ENCODE data around the gene SCN2A. TPM values are rescaled to one million over a fixed set of nuclear protein-coding genes. Genes with fewer than 3 reads are reported as not detected.

SCN2A gene
- total RNA-seq, 1 donor from 2014 or later, result 0.39 TPM

DNA sequence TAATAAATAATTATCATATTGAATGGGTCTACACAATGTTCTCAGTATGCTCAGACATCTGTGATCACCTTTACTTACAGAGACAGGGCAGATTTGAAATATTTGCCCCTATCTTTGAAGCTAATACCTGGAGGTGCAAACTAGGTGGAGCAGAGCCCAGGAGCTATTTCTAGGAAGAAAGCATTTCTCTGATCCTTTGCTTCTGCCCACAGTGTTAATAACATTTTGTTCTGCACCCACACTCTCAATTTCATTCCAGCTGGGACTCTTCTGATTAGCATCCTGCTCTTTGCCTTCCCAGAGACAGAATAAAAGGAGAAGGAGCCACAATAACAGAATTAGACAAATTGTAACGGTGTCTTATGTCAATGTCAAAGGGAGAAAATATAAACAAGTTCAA is 11.6 kb upstream of the SCN2A start:
- Mint-ChIP-seq H3K27ac (ENCODE audit: unreplicated experiment) (no peak overlapping the region), H3K9me3 (ENCODE audit: unreplicated experiment) (no peaks in the 10 kb centered on the region), H3K4me1 (ENCODE audit: low read depth, unreplicated experiment) (no peaks in the 10 kb centered on the region), H3K27me3 (ENCODE audit: unreplicated experiment) (no peaks in the 10 kb centered on the region), H3K4me3 (ENCODE audit: unreplicated experiment) (no peak overlapping the region), H3K36me3 (ENCODE audit: unreplicated experiment) (no peaks in the 10 kb centered on the region)
- TF ChIP-seq, protein P1, sequence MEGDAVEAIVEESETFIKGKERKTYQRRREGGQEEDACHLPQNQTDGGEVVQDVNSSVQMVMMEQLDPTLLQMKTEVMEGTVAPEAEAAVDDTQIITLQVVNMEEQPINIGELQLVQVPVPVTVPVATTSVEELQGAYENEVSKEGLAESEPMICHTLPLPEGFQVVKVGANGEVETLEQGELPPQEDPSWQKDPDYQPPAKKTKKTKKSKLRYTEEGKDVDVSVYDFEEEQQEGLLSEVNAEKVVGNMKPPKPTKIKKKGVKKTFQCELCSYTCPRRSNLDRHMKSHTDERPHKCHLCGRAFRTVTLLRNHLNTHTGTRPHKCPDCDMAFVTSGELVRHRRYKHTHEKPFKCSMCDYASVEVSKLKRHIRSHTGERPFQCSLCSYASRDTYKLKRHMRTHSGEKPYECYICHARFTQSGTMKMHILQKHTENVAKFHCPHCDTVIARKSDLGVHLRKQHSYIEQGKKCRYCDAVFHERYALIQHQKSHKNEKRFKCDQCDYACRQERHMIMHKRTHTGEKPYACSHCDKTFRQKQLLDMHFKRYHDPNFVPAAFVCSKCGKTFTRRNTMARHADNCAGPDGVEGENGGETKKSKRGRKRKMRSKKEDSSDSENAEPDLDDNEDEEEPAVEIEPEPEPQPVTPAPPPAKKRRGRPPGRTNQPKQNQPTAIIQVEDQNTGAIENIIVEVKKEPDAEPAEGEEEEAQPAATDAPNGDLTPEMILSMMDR (IDR thresholded peaks at IDR 0.05; ENCODE audit: partially characterized antibody, unreplicated experiment), result no peak
- no peak for DNase-seq

DNA sequence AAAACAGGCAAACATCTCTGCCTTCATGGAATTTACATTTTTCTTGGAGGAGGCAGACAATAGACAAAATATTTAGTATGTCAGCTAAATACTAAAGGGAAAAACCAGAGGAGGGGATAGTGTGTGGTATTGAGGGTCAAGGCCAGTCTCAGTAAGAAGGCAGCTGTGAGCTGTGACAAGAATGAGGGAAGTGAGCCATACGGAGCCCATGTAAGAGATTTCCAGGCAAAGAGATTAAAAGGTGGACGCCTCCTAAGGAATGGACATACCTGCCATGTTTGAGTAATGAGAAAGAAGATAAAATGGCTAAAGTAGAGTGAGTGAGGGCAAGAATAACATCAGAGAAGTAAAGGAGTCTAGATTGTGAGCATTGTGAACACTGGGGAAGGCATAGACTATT is 2.2 kb upstream of the SCN2A start:
- no peaks in the 10 kb centered on the region for H3K27me3 Mint-ChIP-seq (ENCODE audit: unreplicated experiment)
- H3K4me1 Mint-ChIP-seq (ENCODE audit: low read depth, unreplicated experiment), result no peaks in the 10 kb centered on the region
- H3K9me3 Mint-ChIP-seq (ENCODE audit: unreplicated experiment), result no peaks in the 10 kb centered on the region
- TF ChIP-seq, protein P1 (IDR thresholded peaks at IDR 0.05; ENCODE audit: partially characterized antibody, unreplicated experiment), result no peak
- no peak overlapping the region for H3K27ac Mint-ChIP-seq (ENCODE audit: unreplicated experiment)
- no peaks in the 10 kb centered on the region for H3K36me3 Mint-ChIP-seq (ENCODE audit: unreplicated experiment)
- no peak for DNase-seq
- H3K4me3 Mint-ChIP-seq (ENCODE audit: unreplicated experiment), result no peak overlapping the region

DNA sequence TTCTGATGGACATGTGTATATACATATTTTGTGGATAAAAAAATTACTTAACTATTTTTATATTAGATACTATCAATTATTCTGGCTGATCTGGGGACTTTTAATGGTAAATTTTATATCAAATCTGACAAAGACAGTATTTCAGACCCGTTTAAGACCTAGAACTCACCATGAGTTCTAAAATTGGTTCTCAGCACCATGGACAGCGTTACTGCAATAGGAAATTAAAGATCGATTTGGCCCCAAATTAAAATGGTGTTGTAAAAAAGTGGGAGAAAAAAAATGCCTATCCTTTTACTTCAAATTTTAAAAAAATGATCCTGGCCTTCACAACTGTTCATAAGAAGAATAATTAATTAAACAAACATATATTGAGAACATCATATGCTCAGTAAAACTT is 919 bp upstream of the SCN2A start:
- Mint-ChIP-seq H3K4me1 (ENCODE audit: low read depth, unreplicated experiment) (no peaks in the 10 kb centered on the region), H3K4me3 (ENCODE audit: unreplicated experiment) (no peak overlapping the region), H3K9me3 (ENCODE audit: unreplicated experiment) (no peaks in the 10 kb centered on the region), H3K36me3 (ENCODE audit: unreplicated experiment) (no peaks in the 10 kb centered on the region), H3K27ac (ENCODE audit: unreplicated experiment) (no peak overlapping the region), H3K27me3 (ENCODE audit: unreplicated experiment) (no peaks in the 10 kb centered on the region)
- DNase-seq, result no peak
- TF ChIP-seq, protein P1 (IDR thresholded peaks at IDR 0.05; ENCODE audit: partially characterized antibody, unreplicated experiment), result no peak

DNA sequence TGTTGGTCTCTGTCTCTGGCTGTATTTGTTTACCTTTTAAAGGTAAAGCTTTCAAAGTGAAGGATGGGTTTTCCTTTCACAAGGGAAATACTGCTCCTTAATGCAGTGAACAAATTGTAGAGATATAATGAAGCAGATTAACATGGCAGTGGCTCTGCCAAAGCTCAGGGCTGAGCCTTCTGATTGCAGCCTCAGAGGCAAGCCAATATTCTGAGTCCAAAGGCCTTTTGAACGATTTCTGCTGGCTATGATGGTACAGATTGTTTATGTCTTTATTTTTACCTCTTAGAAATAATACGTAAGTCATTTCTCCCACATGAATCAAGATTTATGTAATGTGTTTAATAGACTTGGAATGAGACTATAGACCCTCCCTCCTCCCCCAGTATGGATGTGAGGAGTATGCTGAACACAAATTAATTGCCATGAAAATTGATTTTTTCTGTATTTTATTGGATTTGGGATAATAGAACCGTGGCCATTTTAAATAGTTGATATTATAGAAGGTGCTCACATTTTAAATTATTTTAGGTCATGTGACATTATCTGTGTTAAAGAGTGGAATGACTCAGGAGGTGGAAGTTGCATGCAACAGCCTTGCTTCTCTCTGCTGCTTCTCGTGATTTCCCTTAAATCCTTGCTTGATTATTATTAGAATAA is 772 bp downstream of the SCN2A start:
- DNase-seq, result no peak
- no peaks in the 10 kb centered on the region for H3K9me3 Mint-ChIP-seq (ENCODE audit: unreplicated experiment)
- H3K36me3 Mint-ChIP-seq (ENCODE audit: unreplicated experiment), result no peaks in the 10 kb centered on the region
- H3K4me3 Mint-ChIP-seq (ENCODE audit: unreplicated experiment), result no peak overlapping the region
- H3K27me3 Mint-ChIP-seq (ENCODE audit: unreplicated experiment), result no peaks in the 10 kb centered on the region
- TF ChIP-seq, protein P1 (IDR thresholded peaks at IDR 0.05; ENCODE audit: partially characterized antibody, unreplicated experiment), result no peak
- H3K27ac Mint-ChIP-seq (ENCODE audit: unreplicated experiment), result no peak overlapping the region
- no peaks in the 10 kb centered on the region for H3K4me1 Mint-ChIP-seq (ENCODE audit: low read depth, unreplicated experiment)

DNA sequence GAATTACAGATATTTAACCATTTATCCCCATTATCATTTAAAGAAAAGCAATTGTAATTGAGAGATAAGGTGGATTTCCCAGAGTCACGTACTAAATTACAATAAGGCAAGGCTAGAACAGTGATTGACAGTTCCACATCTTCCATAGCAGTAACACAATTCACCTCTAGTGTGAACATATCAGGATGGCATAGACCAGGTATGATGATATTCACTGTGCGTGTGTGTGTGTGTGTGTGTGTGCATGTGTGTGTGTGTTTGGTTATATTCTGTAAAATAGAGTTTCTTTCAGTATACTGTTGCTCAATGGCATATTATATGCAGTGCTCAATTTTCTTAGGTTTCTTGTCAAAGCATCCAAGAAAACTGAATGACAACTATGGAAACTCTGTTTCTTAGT is 1.7 kb downstream of the SCN2A start:
- no peaks in the 10 kb centered on the region for H3K36me3 Mint-ChIP-seq (ENCODE audit: unreplicated experiment)
- H3K4me3 Mint-ChIP-seq (ENCODE audit: unreplicated experiment), result no peak overlapping the region
- DNase-seq, result no peak
- H3K27ac Mint-ChIP-seq (ENCODE audit: unreplicated experiment), result no peak overlapping the region
- no peaks in the 10 kb centered on the region for H3K27me3 Mint-ChIP-seq (ENCODE audit: unreplicated experiment)
- no peaks in the 10 kb centered on the region for H3K4me1 Mint-ChIP-seq (ENCODE audit: low read depth, unreplicated experiment)
- TF ChIP-seq, protein P1 (IDR thresholded peaks at IDR 0.05; ENCODE audit: partially characterized antibody, unreplicated experiment), result no peak
- H3K9me3 Mint-ChIP-seq (ENCODE audit: unreplicated experiment), result no peaks in the 10 kb centered on the region
